NB4 (cell line): ENCODE results near the gene SFMBT2.
"Not testable (repeated sequence)": the region's sequence is repeated elsewhere in the genome, so short reads cannot be mapped to it uniquely, and the experiment has no call there.

Source experiments
- CTCF ChIP-seq: IDR thresholded peaks from one replicate; pipeline ENCODE4 v1.5.1; 2012; ENCODE audit warnings: low read depth, low read length
- MAX ChIP-seq: IDR thresholded peaks from 2 replicates; pipeline ENCODE4 v1.6.1; 2011; ENCODE audit warnings: low read depth, low read length
- MYC ChIP-seq: IDR thresholded peaks from 2 replicates; pipeline ENCODE4 v1.6.1; 2011; ENCODE audit warnings: low read depth, low read length
- POLR2A ChIP-seq: IDR thresholded peaks from 2 replicates; pipeline ENCODE4 v1.6.1; 2011; ENCODE audit warnings: mild to moderate bottlenecking; ENCODE audit not compliant: insufficient read length; ENCODE audit errors: extremely low read depth

- TF ChIP-seq CTCF, POLR2A, MAX, MYC: not testable (repeated sequence)
Measured at GRCh38 chr10:7184116-7184515, 226.7 kb downstream of the SFMBT2 start.
